Urothelium cell line (cell line): ENCODE data around the gene TULP1.

ENCODE experiments used
- DNase-seq: peaks from one replicate; pipeline ENCODE4 v3.0.0; 2011; ENCODE audit warnings: low spot score, mixed read lengths
- FAIRE-seq: peaks from 2 replicates; lab custom pipeline; 2011; peaks lifted over from hg19 to GRCh38; lab: Jason Lieb, UNC

TULP1 gene

DNA sequence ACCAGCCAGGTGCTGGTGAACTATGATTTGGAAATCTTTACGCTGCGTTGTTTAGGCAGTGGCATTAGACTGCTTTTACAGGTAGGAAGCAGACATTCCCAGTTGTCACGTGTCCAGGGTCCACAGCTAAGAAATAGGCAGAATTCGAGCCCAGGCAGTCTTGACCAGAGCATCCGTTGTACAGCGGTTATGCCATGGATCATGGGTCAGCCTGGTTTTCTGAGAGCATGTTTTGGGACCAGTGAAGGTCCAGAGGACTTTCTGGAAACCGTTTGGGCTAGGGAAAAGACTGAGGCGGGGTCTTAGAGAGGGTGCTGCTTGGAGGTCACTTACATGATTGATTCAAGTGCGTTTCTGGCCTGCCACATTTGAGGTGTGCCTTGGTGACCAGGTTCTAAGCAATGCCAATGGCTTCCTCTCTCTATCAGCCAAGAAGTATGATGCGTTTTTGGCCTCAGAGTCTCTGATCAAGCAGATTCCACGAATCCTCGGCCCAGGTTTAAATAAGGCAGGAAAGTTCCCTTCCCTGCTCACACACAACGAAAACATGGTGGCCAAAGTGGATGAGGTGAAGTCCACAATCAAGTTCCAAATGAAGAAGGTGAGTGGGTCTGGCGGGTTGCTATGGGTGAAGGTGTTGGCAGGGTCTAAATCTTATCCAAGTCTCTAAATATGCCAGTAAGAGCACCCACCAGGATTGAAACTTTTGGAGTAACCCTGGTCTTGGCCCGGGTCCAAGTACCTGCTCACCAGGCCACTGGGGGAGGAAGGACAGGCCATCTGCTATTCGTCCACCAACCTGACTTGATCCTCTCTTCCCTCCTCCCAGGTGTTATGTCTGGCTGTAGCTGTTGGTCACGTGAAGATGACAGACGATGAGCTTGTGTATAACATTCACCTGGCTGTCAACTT is 42.7 kb downstream of the TULP1 start:
- no peak for FAIRE-seq
- peak; percentile 41 for DNase-seq

DNA sequence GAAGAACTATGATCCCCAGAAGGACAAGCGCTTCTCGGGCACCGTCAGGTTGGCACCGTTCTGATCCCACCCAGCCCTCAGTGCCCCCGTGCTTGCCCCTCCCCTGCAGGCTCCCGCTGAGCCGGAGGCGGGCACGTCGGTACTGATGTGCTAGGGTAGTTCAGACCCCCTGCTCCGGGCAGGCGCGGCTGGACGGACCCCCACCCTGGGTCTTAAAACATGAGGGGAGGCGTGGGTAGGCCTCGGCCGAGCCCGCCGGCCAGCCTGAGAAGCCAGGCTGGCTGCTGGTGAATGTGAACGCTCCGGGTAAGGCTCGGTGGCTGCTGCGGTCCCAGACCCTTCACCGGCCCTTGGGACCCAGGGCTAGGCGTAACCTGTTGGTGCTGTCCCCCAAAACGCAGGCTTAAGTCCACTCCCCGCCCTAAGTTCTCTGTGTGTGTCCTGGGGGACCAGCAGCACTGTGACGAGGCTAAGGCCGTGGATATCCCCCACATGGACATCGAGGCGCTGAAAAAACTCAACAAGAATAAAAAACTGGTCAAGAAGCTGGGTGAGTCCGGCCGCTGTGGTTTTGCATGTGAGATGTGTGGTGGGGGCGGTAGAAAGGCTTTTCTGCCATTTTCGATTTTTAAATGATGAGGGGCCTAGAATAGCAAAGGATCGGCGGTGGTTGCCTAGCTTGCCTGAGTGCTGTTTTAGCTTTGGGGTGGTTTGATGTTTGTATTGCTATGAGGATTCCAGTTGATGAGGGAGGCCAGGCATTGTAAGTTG is 43.5 kb downstream of the TULP1 start:
- no peak for FAIRE-seq
- DNase-seq: no peak

DNA sequence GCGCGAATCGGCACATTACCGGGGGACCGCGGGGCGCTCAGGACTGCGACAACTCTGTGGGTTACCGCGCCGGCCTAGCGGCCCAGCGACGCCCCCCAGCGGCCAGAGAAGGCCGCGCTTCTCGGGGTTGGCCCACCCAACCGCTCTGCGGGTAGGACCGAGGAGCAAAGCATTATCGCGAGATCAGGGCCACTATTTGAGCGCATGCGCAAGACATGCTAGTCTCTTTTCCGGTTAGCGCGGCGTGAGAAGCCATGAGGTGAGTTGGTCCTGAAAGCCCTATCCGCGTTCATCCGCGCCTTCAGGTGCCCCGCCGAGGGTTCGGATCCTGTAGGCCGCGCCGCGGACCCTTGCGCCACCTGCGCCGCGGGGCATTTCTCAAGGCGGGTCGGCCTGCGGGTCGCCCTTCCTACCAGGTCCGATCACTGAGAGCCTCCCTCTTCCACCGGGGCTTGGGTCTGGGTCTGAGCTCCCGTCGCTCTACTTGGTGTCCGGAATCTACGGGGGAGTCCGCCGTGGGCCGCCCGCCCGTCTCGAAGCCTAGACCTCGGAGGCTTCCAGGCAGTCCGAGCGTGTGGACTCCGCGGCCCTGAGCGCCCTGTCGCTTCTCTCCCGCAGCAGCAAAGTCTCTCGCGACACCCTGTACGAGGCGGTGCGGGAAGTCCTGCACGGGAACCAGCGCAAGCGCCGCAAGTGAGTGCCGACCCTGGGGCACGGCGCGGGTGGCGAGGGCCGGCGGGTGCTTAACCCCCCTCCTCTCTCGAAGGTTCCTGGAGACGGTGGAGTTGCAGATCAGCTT is 44.3 kb downstream of the TULP1 start, which contains the start of gene RPL10A:
Gene RPL10A (plus strand): TSS at position 221 of the 799 bp plus-strand sequence. CDS start 34 bp downstream, at position 255.
- DNase-seq: peak; percentile 97
- no peak for FAIRE-seq

DNA sequence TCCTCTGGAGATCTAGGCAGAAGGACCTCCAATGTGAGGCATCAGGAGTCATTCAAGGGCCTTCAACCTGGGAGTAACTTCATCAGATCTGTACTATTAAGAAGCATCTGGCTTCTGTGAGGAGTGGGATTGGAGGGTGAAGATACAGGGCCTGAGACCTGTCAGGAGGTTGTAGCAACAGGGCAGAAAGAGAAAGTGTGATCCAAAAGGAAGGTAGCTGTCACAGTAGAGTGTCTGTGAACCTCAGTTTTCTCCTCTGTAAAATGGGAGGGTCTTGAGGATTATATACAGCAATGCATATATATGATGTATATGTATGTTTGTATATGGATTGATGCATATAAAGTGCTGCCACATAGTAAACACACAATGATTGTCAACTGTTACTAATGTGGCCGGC is 47.0 kb downstream of the TULP1 start:
- FAIRE-seq: no peak

DNA sequence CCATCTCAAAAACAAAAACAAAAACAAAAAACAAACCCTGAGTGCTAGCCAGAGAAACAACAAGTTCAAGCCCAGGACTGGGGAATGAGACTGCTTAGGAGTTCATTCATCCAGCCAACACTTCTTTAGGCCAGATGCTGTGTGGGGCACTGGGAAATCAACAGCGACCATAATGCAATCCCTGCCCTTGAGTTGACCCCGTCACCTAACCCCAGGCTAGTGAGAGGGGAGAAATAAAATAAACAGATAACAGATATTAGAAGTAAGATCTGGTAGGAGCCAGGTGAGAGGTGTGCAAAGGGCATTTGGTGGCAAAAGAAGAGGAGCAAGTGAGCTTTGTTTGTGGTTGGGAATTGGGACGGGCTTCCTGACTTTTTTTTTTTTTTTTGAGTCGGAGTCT is 49.4 kb downstream of the TULP1 start:
- DNase-seq: no peak
- no peak for FAIRE-seq

More for the DNA sequence above, 47.0 kb downstream of the TULP1 start:
- no peak for DNase-seq

DNA sequence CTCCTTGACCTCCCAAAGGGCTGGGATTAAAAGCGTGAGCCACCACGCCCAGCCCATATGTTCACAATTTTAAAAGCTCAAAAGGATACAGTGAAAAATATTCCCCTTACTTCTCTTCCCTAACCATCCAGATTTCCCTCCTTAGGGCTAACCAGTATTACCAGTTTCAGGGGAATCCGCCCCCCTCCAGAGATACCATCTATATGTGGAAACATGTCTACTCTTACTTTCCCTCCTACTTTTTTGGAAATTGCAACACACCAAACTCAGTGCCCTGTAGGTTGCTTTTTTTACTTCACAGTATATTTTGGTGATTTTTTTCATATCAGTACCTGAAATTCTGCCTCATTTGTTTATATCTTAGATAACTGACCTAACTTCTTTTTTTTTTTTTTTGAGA is 51.4 kb downstream of the TULP1 start:
- FAIRE-seq (no peak), DNase-seq (no peak)

DNA sequence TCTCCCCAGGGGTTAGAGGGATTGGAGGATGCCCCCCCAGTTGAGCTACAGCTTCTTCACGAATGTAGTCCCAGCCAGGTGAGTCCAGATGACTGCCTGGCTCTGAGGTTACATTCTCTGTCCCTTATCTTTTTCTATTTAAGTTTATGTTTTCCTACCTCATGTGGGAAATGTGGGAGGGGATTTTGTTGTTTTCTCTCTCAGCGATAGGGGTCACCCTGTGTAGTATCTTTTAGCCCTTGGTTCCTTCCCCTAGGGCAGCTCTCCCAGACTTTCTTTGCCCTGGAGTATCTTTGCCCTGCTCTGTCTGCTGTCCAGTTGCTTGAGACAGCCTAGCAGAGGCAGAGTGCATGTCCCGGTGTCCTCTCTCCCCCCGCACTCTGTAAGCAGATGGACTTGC is 54.8 kb downstream of the TULP1 start:
- DNase-seq (no peak), FAIRE-seq (no peak)

DNA sequence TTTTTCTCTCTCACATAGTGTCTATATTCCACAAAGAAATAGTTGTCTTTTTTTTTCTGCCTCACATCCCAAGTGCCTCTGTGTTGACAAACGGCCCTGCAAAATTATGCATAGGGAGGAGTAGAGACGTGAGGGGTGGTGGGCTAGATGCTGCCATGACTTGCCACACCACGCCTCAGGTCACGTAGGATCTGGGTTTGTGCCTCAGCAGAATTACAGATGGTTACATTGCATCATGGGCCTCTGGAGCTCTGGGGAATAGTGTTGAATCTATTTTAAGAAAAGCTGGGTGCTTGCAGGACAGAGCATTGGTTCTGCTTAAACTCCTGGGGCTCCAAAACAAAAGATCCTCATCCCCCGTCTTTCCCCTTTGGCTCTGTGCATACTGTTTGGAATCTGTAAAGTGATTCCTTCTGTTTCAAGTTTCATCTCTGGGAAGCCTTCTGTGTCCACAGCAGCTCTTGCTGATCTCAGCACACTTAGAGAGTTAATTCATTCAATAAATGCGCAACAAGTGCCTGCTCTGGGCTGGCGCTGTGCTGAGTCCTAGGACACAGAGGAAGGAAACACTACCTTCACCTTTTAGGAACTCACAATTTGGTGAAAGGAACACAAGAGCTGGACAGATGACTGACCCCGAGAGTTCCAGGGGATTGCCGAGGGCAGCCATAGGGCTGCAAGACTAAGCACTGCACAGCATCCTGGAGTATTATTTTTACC is 58.1 kb downstream of the TULP1 start:
- FAIRE-seq (no peak), DNase-seq (no peak)

DNA sequence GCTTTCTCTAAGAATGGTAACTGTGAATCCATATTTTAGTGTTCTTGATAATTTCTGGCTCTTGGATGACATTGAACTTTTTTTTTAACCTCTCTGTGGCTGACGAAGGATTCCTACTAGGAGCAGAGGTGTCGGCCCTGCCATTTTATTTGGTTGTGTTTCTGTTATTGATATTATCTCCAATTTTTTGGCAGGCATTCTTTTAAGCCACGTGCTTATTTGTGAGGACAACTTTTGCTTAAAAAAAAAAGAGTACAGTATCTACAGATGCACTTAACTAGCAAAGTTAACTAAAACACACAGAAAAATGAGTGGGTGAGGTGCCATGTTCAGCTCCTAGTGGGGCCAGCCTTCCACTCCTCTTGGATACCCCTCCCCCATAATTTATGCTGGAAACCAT is 59.5 kb downstream of the TULP1 start:
- FAIRE-seq (no peak), DNase-seq (no peak)

DNA sequence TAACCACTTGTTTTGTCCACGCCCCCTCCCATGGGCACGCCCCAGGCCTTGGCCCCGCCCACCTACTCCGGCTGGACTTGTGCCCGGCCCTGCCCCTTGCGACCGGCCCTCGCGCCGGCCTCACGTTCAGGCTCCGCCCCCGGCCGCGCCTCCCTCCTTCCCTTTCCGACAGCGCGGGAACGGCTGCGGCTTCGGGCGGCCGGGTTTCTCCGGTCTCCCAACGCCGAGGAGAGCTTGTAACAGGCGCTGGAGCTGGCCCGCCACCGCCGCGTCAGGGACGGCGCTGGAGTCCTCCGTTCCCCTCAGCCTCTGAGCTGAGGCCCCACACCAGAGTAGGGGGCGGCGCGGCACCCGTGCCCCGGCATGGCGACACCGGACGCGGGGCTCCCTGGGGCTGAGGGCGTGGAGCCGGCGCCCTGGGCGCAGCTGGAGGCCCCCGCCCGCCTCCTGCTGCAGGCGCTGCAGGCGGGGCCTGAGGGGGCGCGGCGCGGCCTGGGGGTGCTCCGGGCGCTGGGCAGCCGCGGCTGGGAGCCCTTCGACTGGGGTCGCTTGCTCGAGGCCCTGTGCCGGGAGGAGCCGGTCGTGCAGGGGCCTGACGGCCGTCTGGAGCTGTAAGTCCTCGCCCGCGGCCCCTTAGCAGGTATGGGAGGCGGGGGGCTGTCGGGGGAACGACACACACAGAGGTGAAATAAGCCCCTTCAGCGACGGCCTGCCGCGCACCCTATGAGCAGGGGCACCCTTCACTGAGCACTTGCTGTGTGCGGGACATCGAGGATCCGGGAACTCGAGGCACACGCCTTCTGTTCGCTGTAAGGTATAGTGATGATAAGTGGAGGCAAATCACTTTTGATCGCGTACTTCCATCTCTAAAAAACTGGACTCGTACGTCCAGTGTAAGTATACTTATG is 60.3 kb downstream of the TULP1 start, which contains the start of gene FANCE:
Gene FANCE (plus strand): TSS at position 156 of the 908 bp plus-strand sequence. CDS start 208 bp downstream, at position 364.
- DNase-seq: peak; percentile 96
- peak; percentile 78 for FAIRE-seq

DNA sequence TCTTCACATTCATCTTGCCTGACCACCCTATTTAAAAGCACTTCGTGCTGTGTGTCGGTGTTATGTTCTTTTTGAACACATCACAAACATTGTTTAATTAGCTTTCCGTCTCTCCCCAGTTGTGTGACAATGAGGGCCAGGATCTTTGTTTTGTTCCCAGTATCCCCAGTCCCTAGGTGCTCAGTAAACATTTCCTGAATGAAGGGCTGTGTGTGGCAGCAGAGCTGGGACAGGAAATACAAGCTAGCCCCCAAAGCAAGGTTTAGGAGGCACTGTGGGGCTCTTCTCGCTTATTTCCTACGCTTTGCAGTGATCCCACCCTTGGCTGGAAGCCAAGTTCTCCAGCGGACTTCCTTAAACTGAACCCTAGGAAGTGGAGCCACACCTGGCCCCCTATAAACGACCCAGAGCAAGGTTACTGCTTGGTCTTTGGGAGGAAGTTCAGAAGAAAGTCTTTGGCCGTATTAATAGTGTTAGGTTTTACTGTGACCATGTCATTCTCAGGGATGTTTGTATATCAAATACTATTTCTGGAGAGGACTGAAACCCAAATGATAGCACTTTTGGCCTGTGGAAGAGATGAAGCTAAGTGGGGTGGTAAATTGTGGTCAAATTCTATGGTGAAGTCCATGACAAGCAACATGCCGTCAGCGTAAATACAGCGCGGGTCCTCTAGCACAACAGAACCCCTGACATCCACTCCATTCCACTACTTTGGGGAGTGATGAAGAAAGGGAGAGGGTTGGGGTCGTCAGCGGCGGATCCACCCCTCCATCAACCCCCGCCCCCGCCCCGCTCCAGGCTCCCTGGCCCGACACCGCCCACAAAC is 61.1 kb downstream of the TULP1 start:
- DNase-seq (no peak), FAIRE-seq (no peak)

DNA sequence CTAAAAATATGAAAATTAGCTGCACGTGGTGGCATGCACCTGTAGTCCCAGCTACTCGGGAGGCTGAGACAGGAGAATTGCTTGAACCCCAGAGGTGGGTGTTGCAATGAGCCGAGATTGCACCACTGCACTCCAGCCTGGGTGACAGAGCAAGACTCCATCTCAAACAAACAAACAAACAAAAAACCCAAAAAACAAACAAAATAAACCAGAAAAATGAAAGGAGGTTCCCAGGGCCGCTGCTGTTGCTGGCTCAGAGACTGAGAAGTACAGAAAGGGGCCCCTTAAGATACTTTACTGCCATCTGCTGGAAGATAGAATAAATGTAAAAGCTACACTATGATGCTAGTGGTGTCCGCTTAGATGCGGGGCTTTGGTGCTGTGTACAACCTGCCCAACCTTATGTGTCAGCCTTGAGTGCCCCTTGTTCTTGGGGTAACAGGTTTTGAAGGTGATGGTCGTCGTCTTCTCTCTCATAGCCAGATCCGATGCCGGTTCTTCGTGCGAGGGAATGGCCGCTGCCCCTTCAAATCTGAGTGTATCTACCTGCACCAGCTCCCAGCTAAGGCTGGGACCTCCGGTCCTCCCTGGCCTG is 63.3 kb downstream of the TULP1 start:
- FAIRE-seq (no peak), DNase-seq (peak; percentile 82)

DNA sequence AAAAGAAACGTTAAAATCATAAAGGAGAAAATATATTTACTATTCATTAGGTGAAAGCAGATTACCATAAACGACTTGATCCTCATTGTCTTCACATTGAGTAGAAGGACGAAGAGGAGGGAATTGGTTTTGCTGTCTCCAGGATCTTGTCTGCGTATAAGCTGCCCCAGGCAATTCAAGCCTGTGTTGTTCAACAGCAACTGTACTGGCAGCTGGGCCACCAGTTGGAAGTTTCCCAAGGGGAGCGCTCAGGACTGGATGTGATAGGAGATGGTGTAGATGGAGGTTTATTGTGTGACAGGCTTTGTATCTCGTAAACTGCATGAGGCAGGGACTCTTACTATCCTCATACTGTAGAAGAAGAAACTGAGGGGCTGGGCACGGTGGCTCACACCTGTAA is 64.5 kb downstream of the TULP1 start:
- DNase-seq: no peak
- no peak for FAIRE-seq
